Activated T-cell treated with anti-CD3 and anti-CD28 coated beads, Interleukin-2, amount 50 U/mL, for 4 hours (primary cell): ENCODE results near the gene SPTBN1. TPM values are rescaled to one million over a fixed set of nuclear protein-coding genes. Genes with fewer than 3 reads are reported as not detected.
"Not testable (repeated sequence)": the region's sequence is repeated elsewhere in the genome, so short reads cannot be mapped to it uniquely, and the experiment has no call there.

Experiments used
- ATAC-seq, 2 donors: fragments of 200-7000 bp; cut with Tn5 transposase; one replicate each; pipeline ENCODE4 v1.10.0; 2021
- DNase-seq: peaks from one replicate; pipeline ENCODE4 v3.0.0-alpha.2; 2020
- H3K27me3 Mint-ChIP-seq: one replicate; pipeline ENCODE4 v1.8.0; 2021; ENCODE audit warnings: low read depth, mixed read lengths
- H3K36me3 Mint-ChIP-seq: one replicate; pipeline ENCODE4 v1.8.0; 2022; ENCODE audit warnings: mixed read lengths; ENCODE audit not compliant: insufficient read depth
- H3K4me1 Mint-ChIP-seq: one replicate; pipeline ENCODE4 v1.8.0; 2021; ENCODE audit warnings: low read depth, mixed read lengths
- H3K4me3 Mint-ChIP-seq: one replicate; pipeline ENCODE4 v1.8.0; 2021; ENCODE audit warnings: mild to moderate bottlenecking, moderate library complexity, mixed read lengths
- H3K9me3 Mint-ChIP-seq: one replicate; pipeline ENCODE4 v1.8.0; 2021; ENCODE audit warnings: mixed read lengths
- total RNA-seq, 3 donors: library from RNA; stranded (reverse); gene quantifications; one replicate each; pipeline ENCODE4 v1.2.1, GENCODE V29; 2021

SPTBN1 gene
- total RNA-seq, 3 donors from 2014 or later, result 23.4 to 27.9 (median 24.0) TPM

GRCh38 chr2:54490863-54491262 is 34.7 kb downstream of the SPTBN1 start:
- H3K9me3 Mint-ChIP-seq, result no peaks in the 10 kb centered on the region
- H3K4me1 Mint-ChIP-seq, result no peaks in the 10 kb centered on the region
- no peaks in the 10 kb centered on the region for H3K36me3 Mint-ChIP-seq
- DNase-seq, result no peak
- no peak for ATAC-seq
- H3K4me3 Mint-ChIP-seq, result no peak overlapping the region
- peaks cover 16% of the 10 kb centered on the region for H3K27me3 Mint-ChIP-seq

- ATAC-seq (no peak), DNase-seq (no peak)
- H3K9me3 Mint-ChIP-seq, result no peaks in the 10 kb centered on the region
- H3K36me3 Mint-ChIP-seq, result no peaks in the 10 kb centered on the region
- peaks cover 16% of the 10 kb centered on the region for H3K27me3 Mint-ChIP-seq
- no peaks in the 10 kb centered on the region for H3K4me1 Mint-ChIP-seq
- H3K4me3 Mint-ChIP-seq, result no peak overlapping the region
These were observed 36.2 kb downstream of the SPTBN1 start for GRCh38 chr2:54492335-54492734.

- H3K27me3 Mint-ChIP-seq, result peaks cover 14% of the 10 kb centered on the region
- H3K4me1 Mint-ChIP-seq, result no peaks in the 10 kb centered on the region
- H3K9me3 Mint-ChIP-seq, result no peaks in the 10 kb centered on the region
- H3K36me3 Mint-ChIP-seq, result no peaks in the 10 kb centered on the region
- no peak for ATAC-seq
- DNase-seq, result no peak
- no peak overlapping the region for H3K4me3 Mint-ChIP-seq
These were observed 38.0 kb downstream of the SPTBN1 start for GRCh38 chr2:54494087-54494486.

GRCh38 chr2:54496920-54497319 is 40.8 kb downstream of the SPTBN1 start:
- Mint-ChIP-seq H3K27me3 (peaks cover 10% of the 10 kb centered on the region), H3K4me3 (no peak overlapping the region), H3K9me3 (no peaks in the 10 kb centered on the region), H3K36me3 (no peaks in the 10 kb centered on the region), H3K4me1 (no peaks in the 10 kb centered on the region)
- DNase-seq, result no peak
- no peak for ATAC-seq

- H3K27me3 Mint-ChIP-seq, result peaks cover 8% of the 10 kb centered on the region
- ATAC-seq, result no peak
- no peak for DNase-seq
- H3K4me1 Mint-ChIP-seq, result no peaks in the 10 kb centered on the region
- no peaks in the 10 kb centered on the region for H3K9me3 Mint-ChIP-seq
- H3K4me3 Mint-ChIP-seq, result no peak overlapping the region
- H3K36me3 Mint-ChIP-seq, result no peaks in the 10 kb centered on the region
These were observed 41.9 kb downstream of the SPTBN1 start for GRCh38 chr2:54497763-54498680.

- ATAC-seq (no peak), DNase-seq (no peak)
- Mint-ChIP-seq H3K27me3 (peaks cover 6% of the 10 kb centered on the region), H3K4me1 (no peaks in the 10 kb centered on the region), H3K36me3 (no peaks in the 10 kb centered on the region), H3K9me3 (no peaks in the 10 kb centered on the region), H3K4me3 (no peak overlapping the region)
These were observed 43.5 kb downstream of the SPTBN1 start for GRCh38 chr2:54499661-54500060.

GRCh38 chr2:54500404-54501205 is 44.5 kb downstream of the SPTBN1 start:
- Mint-ChIP-seq H3K27me3 (no peaks in the 10 kb centered on the region), H3K4me3 (no peak overlapping the region), H3K4me1 (no peaks in the 10 kb centered on the region), H3K36me3 (no peaks in the 10 kb centered on the region), H3K9me3 (no peaks in the 10 kb centered on the region)
- ATAC-seq, result no peak
- DNase-seq, result no peak

GRCh38 chr2:54502731-54503130 is 46.6 kb downstream of the SPTBN1 start:
- ATAC-seq, result no peak

GRCh38 chr2:54503192-54503591 is 47.1 kb downstream of the SPTBN1 start:
- Mint-ChIP-seq H3K36me3 (no peaks in the 10 kb centered on the region), H3K4me1 (no peaks in the 10 kb centered on the region), H3K9me3 (no peaks in the 10 kb centered on the region), H3K4me3 (no peak overlapping the region), H3K27me3 (no peaks in the 10 kb centered on the region)
- no peak for DNase-seq
- ATAC-seq, result peak in 1 of 2 donors; percentile 38

More at GRCh38 chr2:54502731-54503130, 46.6 kb downstream of the SPTBN1 start:
- Mint-ChIP-seq H3K4me1 (no peaks in the 10 kb centered on the region), H3K9me3 (no peaks in the 10 kb centered on the region), H3K27me3 (no peaks in the 10 kb centered on the region), H3K4me3 (no peak overlapping the region), H3K36me3 (no peaks in the 10 kb centered on the region)
- DNase-seq, result no peak

GRCh38 chr2:54503828-54504227 is 47.7 kb downstream of the SPTBN1 start:
- Mint-ChIP-seq H3K4me1 (no peaks in the 10 kb centered on the region), H3K4me3 (no peak overlapping the region), H3K9me3 (no peaks in the 10 kb centered on the region), H3K27me3 (no peaks in the 10 kb centered on the region), H3K36me3 (no peaks in the 10 kb centered on the region)
- DNase-seq (no peak), ATAC-seq (no peak)

- Mint-ChIP-seq H3K27me3 (no peaks in the 10 kb centered on the region), H3K4me3 (no peak overlapping the region), H3K9me3 (no peaks in the 10 kb centered on the region), H3K4me1 (no peaks in the 10 kb centered on the region), H3K36me3 (no peaks in the 10 kb centered on the region)
- DNase-seq, result no peak
- no peak for ATAC-seq
These were observed 48.7 kb downstream of the SPTBN1 start for GRCh38 chr2:54504866-54505265.

GRCh38 chr2:54508541-54508940 is 52.4 kb downstream of the SPTBN1 start:
- Mint-ChIP-seq H3K4me1 (no peaks in the 10 kb centered on the region), H3K36me3 (no peaks in the 10 kb centered on the region), H3K4me3 (no peak overlapping the region), H3K9me3 (no peaks in the 10 kb centered on the region), H3K27me3 (no peaks in the 10 kb centered on the region)
- no peak for ATAC-seq
- DNase-seq, result no peak

GRCh38 chr2:54509043-54509442 is 52.9 kb downstream of the SPTBN1 start:
- not testable (repeated sequence) for H3K4me1 Mint-ChIP-seq, H3K36me3 Mint-ChIP-seq, H3K9me3 Mint-ChIP-seq, H3K4me3 Mint-ChIP-seq, H3K27me3 Mint-ChIP-seq, DNase-seq, ATAC-seq

- ATAC-seq (no peak), DNase-seq (no peak)
- Mint-ChIP-seq H3K4me1 (no peaks in the 10 kb centered on the region), H3K4me3 (no peak overlapping the region), H3K27me3 (no peaks in the 10 kb centered on the region), H3K9me3 (no peaks in the 10 kb centered on the region), H3K36me3 (no peaks in the 10 kb centered on the region)
These were observed 54.8 kb downstream of the SPTBN1 start for GRCh38 chr2:54510916-54511315.

GRCh38 chr2:54512183-54512582 is 56.1 kb downstream of the SPTBN1 start:
- no peak for DNase-seq
- Mint-ChIP-seq H3K27me3 (no peaks in the 10 kb centered on the region), H3K9me3 (no peaks in the 10 kb centered on the region), H3K4me1 (no peaks in the 10 kb centered on the region), H3K36me3 (no peaks in the 10 kb centered on the region), H3K4me3 (no peak overlapping the region)
- ATAC-seq, result no peak
